Neural progenitor cell (in vitro differentiated cells): ENCODE data around the gene SLC38A10. TPM values are rescaled to one million over a fixed set of nuclear protein-coding genes. Genes with fewer than 3 reads are reported as not detected.

ENCODE experiments used
- DNase-seq: peaks from one replicate; pipeline ENCODE4 v3.0.0-alpha.2; 2016; ENCODE audit warnings: low spot score
- H2AFZ ChIP-seq: fragments of 200-600 bp; sonication (generic); replicated peaks from 2 replicates; pipeline ENCODE4 v1.6.1; 2016; ENCODE audit warnings: antibody characterized with exemption
- H3F3A ChIP-seq: fragments of 200-600 bp; sonication (generic); 2 replicates; pipeline ENCODE4 v1.6.1; 2016; ENCODE audit warnings: antibody characterized with exemption, low read depth
- H3K27ac ChIP-seq: fragments of 200-600 bp; sonication (generic); 2 replicates; pipeline ENCODE4 v1.5.1; 2016; ENCODE audit warnings: mild to moderate bottlenecking
- H3K27me3 ChIP-seq: fragments of 200-600 bp; sonication (generic); 2 replicates; pipeline ENCODE4 v1.6.1; 2016; ENCODE audit warnings: mild to moderate bottlenecking, moderate library complexity
- H3K36me3 ChIP-seq: fragments of 200-600 bp; sonication (generic); 2 replicates; pipeline ENCODE4 v1.5.1; 2016
- H3K4me1 ChIP-seq: fragments of 200-600 bp; sonication (generic); 2 replicates; pipeline ENCODE4 v1.6.1; 2016; ENCODE audit warnings: mixed run types
- H3K4me2 ChIP-seq: fragments of 200-600 bp; sonication (generic); 2 replicates; pipeline ENCODE4 v1.6.1; 2016
- H3K4me3 ChIP-seq: fragments of 200-600 bp; sonication (generic); 2 replicates; pipeline ENCODE4 v1.5.1; 2016
- H3K79me2 ChIP-seq: fragments of 200-600 bp; sonication (generic); 2 replicates; pipeline ENCODE4 v1.6.1; 2016; ENCODE audit warnings: low read depth
- H3K9ac ChIP-seq: fragments of 200-600 bp; sonication (generic); 2 replicates; pipeline ENCODE4 v1.6.1; 2016
- H3K9me3 ChIP-seq: fragments of 200-600 bp; sonication (generic); 2 replicates; pipeline ENCODE4 v1.5.1; 2016; ENCODE audit warnings: low read depth
- H4K20me1 ChIP-seq: fragments of 200-600 bp; sonication (generic); 2 replicates; pipeline ENCODE4 v1.6.1; 2016; ENCODE audit warnings: low read depth
- H3K27ac Mint-ChIP-seq: 3 replicates; pipeline ENCODE4 v1.8.0; 2021; ENCODE audit warnings: mixed read lengths
- H3K27me3 Mint-ChIP-seq: 2 replicates; pipeline ENCODE4 v1.8.0; 2022; ENCODE audit warnings: low read depth, mild to moderate bottlenecking, inconsistent platforms, moderate library complexity, mixed read lengths; ENCODE audit not compliant: insufficient read depth
- H3K36me3 Mint-ChIP-seq: 3 replicates; pipeline ENCODE4 v1.8.0; 2021; ENCODE audit warnings: mixed read lengths
- H3K4me1 Mint-ChIP-seq: 3 replicates; pipeline ENCODE4 v1.8.0; 2021; ENCODE audit warnings: mixed read lengths
- H3K4me3 Mint-ChIP-seq: 3 replicates; pipeline ENCODE4 v1.8.0; 2021; ENCODE audit warnings: mild to moderate bottlenecking, moderate library complexity, mixed read lengths
- H3K9me3 Mint-ChIP-seq: 3 replicates; pipeline ENCODE4 v1.8.0; 2020; ENCODE audit warnings: mixed read lengths
- CTCF ChIP-seq: fragments of 200-600 bp; sonication (generic); IDR thresholded peaks from 2 replicates; pipeline ENCODE4 v1.5.1; 2017; ENCODE audit warnings: antibody characterized with exemption, mild to moderate bottlenecking
- EZH2 ChIP-seq: fragments of 200-600 bp; sonication (generic); IDR thresholded peaks from 2 replicates; pipeline ENCODE4 v1.6.1; 2017; ENCODE audit warnings: antibody characterized with exemption, mild to moderate bottlenecking, moderate library complexity
- EZH2phosphoT487 ChIP-seq: fragments of 200-600 bp; sonication (generic); IDR thresholded peaks from 2 replicates; pipeline ENCODE4 v1.6.1; 2017; ENCODE audit warnings: antibody characterized with exemption
- total RNA-seq: library from RNA; depleted of rRNA; stranded (reverse); fragments of >200 nt; gene quantifications from 2 replicates; pipeline ENCODE4 v1.2.3, GENCODE V29; 2015; ENCODE audit warnings: low replicate concordance

The SLC38A10 gene
- total RNA-seq, 1 donor from 2014 or later, result 8.3 TPM

DNA sequence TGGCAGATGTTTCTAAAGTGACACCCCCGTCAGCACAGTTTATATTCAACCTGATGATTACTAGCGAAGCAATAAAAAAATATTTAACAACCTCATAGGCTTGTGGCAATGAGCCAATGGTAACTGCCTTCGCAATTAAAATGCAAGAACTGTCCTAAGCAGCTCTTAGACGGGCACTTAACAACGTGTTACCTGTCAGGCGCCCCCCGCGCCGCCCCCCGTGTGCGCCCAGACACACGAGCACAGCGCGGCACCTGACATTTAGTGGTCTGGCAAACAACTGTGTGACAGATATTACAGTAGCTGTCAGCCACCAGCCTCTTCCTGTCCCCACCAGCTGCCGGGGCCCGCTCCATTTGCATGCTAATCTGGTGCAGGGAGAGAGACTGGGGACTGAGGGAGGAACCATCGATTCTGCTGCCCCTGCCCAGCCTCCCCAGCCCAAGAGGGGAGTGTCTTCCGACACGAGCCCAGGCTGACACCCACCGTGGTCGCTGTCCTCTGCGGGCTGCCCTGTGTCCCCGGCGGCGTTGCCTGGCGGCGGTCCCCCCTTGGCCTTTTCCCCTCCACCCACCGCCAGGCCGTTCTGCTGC lies 43.3 kb downstream of the SLC38A10 start:
- H3K27ac ChIP-seq, result no peak overlapping the region
- H3K27me3 Mint-ChIP-seq, result peaks cover 8% of the 10 kb centered on the region
- H3K36me3 ChIP-seq, result no peaks in the 10 kb centered on the region
- H3F3A ChIP-seq, result peaks cover 23% of the 10 kb centered on the region
- H3K4me1 ChIP-seq, result peaks cover 5% of the 10 kb centered on the region
- no peaks in the 10 kb centered on the region for H3K27me3 ChIP-seq
- no peak for TF ChIP-seq EZH2
- no peak for TF ChIP-seq EZH2phosphoT487
- no peak for TF ChIP-seq CTCF
- no peak overlapping the region for H3K4me3 ChIP-seq
- H3K79me2 ChIP-seq, result no peaks in the 10 kb centered on the region
- no peak overlapping the region for H3K4me2 ChIP-seq
- H3K9me3 ChIP-seq, result no peaks in the 10 kb centered on the region
- no peak overlapping the region for H2AFZ ChIP-seq
- H3K27ac Mint-ChIP-seq, result no peak overlapping the region
- no peak overlapping the region for H3K9ac ChIP-seq
- DNase-seq, result no peak
- no peak overlapping the region for H3K4me3 Mint-ChIP-seq
- H3K4me1 Mint-ChIP-seq, result peaks cover 35% of the 10 kb centered on the region
- no peaks in the 10 kb centered on the region for H3K9me3 Mint-ChIP-seq
- H3K36me3 Mint-ChIP-seq, result peaks cover 8% of the 10 kb centered on the region
- peaks cover 28% of the 10 kb centered on the region for H4K20me1 ChIP-seq

GRCh38 chr17:81251094-81251708 lies 43.9 kb downstream of the SLC38A10 start:
- Histone ChIP-seq H3K9me3 (no peaks in the 10 kb centered on the region), H3K27me3 (no peaks in the 10 kb centered on the region), H3K4me1 (peaks cover 5% of the 10 kb centered on the region), H3K4me2 (no peak overlapping the region), H4K20me1 (peaks cover 28% of the 10 kb centered on the region), H3F3A (peaks cover 23% of the 10 kb centered on the region), H3K36me3 (no peaks in the 10 kb centered on the region), H3K4me3 (no peak overlapping the region), H3K27ac (no peak overlapping the region), H2AFZ (no peak overlapping the region), H3K79me2 (no peaks in the 10 kb centered on the region), H3K9ac (no peak overlapping the region)
- no peak for DNase-seq
- Mint-ChIP-seq H3K36me3 (peaks cover 8% of the 10 kb centered on the region), H3K9me3 (no peaks in the 10 kb centered on the region), H3K27ac (no peak overlapping the region), H3K27me3 (peaks cover 8% of the 10 kb centered on the region), H3K4me3 (no peak overlapping the region), H3K4me1 (peaks cover 35% of the 10 kb centered on the region)
- no peak for TF ChIP-seq EZH2phosphoT487
- no peak for TF ChIP-seq EZH2
- TF ChIP-seq CTCF, result no peak

DNA sequence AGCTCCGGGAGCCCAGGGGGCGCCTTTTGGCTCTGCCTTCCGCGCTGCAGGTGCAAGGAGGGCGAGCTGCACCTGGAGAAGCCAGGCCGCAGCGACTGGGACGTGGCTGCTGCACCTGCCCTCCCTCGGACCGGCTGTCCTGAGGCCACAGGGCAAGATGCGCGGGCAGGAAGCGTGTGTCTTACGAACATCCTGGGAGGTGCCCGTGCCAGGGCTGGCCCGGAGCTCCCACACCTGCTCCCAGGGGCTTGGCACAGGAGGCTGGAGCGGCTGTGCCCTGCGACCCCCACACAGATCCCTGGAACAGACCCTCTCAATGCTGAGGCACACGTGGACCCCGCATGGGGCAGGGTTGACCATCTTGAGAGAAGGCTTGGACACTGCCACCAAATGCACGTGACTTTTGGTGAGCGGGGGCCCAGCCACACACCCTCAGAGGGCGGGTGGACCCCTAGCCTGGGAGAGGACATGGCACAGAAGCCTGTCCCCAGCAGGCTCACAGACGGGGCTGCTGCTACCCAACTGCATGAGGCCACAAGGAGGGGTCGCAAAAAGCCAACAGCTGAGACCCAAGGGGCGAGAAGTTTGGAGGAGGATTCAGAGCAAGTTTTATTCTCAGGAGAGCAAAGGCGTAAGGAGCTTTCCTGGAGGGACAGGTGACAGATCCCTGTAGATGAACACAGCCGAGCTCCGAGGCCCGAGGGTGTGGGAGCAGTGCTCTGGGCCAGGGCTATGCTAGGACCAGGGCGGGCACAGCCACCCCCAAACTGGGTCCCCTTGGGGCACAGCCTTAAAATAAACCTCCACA lies 44.6 kb downstream of the SLC38A10 start:
- Histone ChIP-seq H3K9me3 (no peaks in the 10 kb centered on the region), H3K27me3 (no peaks in the 10 kb centered on the region), H3K4me1 (peaks cover 5% of the 10 kb centered on the region), H2AFZ (no peak overlapping the region), H3K27ac (no peak overlapping the region), H3K9ac (no peak overlapping the region), H3K36me3 (no peaks in the 10 kb centered on the region), H3F3A (peaks cover 21% of the 10 kb centered on the region), H4K20me1 (peaks cover 26% of the 10 kb centered on the region), H3K4me3 (no peak overlapping the region), H3K4me2 (no peak overlapping the region), H3K79me2 (no peaks in the 10 kb centered on the region)
- no peak for TF ChIP-seq EZH2
- no peak for TF ChIP-seq EZH2phosphoT487
- TF ChIP-seq CTCF, result no peak
- Mint-ChIP-seq H3K27me3 (peaks cover 8% of the 10 kb centered on the region), H3K4me1 (peaks cover 33% of the 10 kb centered on the region), H3K36me3 (peaks cover 8% of the 10 kb centered on the region), H3K4me3 (no peak overlapping the region), H3K9me3 (no peaks in the 10 kb centered on the region), H3K27ac (no peak overlapping the region)
- DNase-seq, result no peak
